GM18505 (cell line): Measurements from ENCODE around the gene ASIC2.

Experiments
- ATAC-seq: cut with Tn5 transposase; IDR thresholded peaks from one replicate; pipeline ENCODE4 v1.9.1; 2021; ENCODE audit not compliant: unreplicated experiment
- POLR2A ChIP-seq: IDR thresholded peaks from 4 replicates; pipeline ENCODE4 v1.6.1; 2011; ENCODE audit warnings: borderline replicate concordance; ENCODE audit not compliant: insufficient read depth, insufficient read length; ENCODE audit errors: extremely low read depth

The ASIC2 gene

DNA sequence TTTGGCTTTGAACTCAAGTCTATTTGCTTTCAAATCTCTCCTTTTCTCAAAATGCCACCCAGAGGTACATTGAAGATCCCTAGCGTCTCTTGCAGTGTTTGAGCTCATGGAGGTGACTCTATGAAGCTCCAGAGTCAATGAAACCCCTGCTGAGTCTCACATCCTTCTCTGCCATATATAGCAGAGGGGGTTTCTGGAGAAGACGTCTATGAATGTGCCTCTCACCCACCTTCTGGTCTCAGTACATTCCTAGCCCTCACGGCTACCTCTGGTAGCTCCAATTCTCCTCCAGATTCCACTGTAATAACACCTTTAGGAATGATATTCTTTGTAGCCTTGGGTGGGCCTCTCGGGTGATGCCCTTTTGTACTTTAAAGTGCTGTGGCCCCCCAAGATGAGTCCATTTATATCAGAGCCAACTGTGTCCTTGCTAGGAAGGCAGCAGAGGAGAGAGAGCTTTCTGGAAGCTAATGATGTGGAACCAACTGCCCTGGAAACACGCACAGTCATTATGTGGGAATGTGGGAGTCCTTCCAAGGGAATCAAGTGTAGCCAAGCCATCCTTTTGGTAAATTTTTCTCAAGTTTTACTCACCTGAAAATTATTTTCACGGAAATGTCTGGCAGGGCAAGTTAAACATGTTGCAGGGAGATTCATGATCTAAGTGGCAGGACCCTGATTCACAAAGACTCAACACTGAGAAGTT is 123.4 kb downstream of the ASIC2 start:
- no peak for ATAC-seq
- no peak for TF ChIP-seq POLR2A

DNA sequence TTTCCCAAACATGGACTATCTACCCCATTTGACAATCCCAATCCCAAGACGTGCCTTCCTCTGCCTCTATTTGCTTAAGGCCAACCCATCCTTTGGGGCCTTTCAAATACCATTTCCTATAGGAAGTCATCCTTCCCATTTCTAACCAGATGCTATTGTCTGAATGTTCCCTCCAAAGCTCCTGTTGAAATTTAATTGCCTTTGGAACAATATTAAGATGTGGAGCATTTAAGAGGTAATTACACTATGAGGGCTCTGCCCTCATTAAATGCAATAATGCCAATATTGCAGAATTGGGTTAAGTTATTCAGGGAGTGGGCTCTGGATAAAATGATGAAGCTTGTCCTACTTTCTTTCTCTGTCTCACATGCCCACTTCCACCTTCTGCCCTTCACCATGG is 125.4 kb downstream of the ASIC2 start:
- no peak for ATAC-seq
- TF ChIP-seq POLR2A = no peak

DNA sequence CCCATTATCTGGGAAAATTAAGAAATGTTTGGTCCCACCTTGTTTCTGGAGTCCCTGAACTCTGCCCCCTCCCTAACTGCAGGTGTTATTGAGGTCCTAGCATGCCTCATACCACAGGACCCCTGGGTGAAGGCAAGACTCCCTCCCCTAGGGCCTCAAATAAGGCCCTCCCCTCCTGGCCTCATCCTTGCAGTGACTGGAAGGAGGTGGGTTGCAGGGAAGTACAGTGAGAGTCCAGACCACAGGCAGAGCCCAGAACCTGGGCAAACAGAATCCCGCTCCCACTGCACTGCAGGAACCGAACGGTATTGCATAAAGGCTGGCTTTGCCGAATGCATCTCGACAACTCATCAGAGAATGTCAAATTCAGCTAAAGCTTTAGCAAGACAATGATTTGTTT is 126.6 kb downstream of the ASIC2 start:
- no peak for TF ChIP-seq POLR2A
- no peak for ATAC-seq

DNA sequence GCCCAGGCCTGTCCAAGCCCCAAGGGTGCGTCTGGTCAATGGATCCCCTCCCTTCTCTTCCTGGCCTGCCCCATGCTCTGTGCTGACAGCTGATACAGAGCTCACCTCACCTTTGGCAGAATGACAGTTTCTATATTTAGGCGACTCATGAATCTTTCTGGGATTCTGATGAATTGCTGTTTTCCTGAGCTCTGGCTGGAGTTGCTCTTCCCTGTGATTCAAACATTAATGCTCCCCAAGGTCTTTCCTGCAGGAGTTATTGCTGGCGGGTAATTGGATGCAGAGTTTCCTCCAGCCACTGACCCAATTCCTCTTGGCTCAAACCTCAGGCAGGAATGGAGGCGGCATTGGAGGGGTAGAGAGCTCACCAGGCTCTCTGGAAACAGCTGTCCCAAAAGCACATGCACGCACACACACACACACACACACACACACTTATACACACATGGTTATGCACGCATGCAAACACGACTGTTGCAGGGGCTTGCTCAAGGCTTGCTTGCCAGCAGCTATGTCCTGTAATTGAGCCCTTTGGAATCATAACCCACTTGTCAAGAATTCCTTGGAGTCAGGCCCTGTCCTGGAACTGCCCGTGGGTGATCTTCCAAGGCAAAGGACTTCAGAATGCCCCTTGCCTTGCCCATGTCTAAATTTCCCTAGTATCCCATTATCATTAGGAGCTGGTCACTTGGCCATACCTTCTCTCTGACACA is 128.8 kb downstream of the ASIC2 start:
- TF ChIP-seq POLR2A = no peak
- no peak for ATAC-seq

DNA sequence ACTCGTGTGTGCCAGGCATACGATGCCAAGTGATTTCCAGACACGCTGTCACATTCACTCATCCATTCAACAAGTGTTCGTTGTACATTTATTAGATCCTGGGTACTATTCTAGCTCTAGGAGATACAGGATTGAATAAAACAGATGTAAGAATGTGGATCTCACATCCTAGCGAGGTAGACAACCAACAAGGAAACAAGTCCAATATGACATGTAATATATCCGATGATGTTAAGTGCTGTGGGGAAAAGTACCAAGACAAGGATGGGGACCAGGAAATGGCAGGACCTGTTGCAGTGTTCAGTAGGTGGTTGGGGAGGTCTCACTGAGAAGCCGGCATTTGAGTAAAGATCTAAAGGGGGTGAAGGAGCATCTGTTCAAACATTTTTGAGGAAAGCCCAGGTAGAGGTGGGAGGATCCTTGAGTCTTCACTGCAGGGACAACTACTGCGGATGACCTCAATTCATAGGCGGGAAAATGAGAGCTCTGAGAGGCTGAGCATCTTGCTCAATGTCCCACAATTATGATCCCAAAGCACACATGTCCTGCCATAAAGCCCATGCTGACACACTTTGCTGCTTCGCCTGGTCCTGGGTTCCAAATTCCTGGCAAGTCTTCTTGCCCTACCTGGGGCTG is 129.4 kb downstream of the ASIC2 start:
- no peak for ATAC-seq
- TF ChIP-seq POLR2A = no peak

DNA sequence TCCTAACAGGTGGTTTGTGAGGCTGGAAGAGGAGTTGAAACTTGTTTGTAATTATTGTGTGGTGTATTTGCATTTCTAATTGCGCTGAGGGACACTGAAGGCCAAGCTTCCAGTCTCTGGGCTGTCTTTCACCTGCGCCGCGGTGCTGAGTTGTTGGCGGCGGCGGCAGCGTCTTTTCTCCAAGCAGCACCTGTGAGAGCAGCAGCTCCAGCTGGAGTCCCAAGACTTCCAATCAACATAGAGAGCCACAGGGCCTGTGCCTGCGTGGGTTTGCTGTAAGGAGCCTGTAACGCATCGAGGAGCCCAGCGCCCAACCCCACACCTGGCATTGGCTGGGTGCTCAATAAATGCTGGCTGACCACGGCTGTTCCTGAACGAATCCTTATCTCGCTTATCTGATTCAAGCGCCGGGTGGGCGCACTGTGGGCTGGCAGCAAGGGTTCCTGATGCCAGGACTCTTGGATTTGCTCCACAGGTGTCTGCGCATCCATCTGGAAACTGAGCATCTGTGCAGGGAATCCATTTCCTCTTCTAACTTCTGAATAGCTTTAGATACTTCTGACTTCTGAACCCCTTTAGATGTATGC is 138.1 kb downstream of the ASIC2 start:
- no peak for TF ChIP-seq POLR2A
- no peak for ATAC-seq

DNA sequence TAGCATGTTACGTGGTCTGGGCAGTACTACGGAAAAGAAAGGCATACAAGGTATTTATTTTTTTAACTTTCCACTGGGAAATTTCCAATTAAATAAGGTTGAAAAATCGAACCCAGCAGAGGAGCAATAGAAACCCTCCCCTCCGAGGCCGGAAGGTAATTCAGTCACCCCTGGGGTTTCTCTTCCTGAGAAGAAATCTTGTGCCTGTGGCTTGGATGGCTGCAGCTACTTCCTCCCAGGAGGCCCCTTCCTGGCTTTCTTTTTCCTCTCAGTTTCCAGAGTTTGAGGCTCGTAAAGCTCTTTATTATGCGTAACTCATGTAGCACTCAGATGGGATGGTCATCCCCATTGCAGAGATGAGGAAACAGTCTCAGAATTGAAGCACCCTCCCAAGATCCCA is 140.3 kb downstream of the ASIC2 start:
- TF ChIP-seq POLR2A = no peak
- no peak for ATAC-seq

DNA sequence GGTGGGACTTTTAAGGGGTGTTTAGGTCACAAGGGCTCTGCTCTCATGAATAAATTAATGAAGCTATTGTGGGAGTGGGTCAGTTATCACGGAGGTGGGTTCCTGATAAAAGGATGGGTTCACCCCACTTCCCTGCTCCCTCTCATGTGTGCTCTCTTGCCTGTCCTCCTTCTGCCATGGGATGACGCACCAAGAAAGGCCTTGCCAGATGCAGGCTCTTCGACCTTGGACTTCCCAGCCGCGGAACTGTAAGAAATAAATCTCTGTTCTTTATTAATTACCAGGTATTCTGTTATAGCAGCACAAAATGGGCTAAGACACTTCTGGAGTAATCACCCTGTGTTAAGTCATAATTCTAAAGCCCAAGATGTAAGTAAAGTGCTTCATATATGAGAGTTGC is 141.5 kb downstream of the ASIC2 start:
- ATAC-seq = no peak

DNA sequence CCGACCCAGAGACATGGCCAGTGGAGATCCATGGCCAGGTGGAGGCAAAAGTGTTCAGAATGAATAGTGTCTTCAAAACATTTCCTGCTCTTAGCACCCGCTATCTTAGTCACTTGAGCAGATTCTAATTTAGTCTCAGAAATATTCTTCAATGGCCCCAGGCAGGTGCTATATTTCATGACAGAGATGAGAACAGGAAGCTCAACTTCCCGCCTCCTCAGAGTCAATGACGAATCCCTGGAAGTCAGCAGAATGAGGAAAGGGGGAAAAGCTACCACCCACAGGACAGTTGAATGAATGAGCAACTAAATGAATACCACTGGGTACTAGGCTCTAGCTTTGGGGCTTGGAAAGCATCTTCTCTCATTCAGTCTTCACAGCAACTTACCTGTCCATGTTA is 147.2 kb downstream of the ASIC2 start:
- no peak for TF ChIP-seq POLR2A

More for the DNA sequence above, 141.5 kb downstream of the ASIC2 start:
- TF ChIP-seq POLR2A = no peak

DNA sequence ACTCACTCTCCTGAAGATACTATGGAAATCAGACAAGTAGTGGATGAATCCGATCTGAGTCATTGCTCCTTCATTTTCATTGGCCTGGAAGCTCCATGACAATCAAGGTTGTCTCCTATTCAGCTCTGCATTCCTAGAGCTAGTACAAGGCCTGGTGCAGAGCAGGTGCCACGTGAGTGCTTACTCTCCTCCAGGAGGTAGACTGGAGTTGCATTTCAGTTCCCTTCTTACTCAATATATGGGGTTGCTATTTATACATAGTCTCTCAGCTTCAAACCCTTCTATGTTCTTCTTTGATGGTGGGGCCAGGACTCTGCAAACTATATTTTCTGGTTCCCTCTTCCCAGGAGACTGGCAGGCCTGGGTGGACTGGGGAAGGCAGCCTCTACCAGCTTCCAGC is 148.3 kb downstream of the ASIC2 start:
- ATAC-seq = no peak
- no peak for TF ChIP-seq POLR2A

More for the DNA sequence above, 147.2 kb downstream of the ASIC2 start:
- no peak for ATAC-seq

DNA sequence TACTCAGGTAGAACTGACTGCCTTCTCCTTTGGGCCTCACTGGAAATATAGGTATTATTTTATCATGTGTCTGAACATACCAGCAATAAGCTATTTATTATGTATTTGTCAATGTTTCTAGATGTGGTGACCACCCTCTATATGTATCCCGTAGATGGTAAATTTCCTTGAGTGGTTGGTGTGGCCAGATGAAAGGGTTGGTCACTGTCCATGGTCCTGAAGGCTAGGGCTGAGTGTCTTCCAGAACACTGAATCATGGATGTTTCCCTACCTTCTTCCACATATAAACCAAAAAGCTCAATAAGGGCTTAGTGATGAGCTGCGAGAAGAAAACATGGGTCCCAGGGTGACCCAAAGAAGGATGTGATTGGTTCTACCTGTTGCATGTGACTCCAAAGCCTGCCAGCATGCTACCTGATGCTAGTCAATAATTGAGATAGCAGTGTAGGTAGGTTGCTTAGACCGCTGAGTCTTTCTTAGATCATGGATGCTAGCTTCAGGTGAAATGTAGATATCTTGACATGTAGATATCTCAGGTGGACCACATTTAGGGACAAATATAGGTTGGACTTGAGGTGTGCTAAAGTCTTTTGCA is 150.3 kb downstream of the ASIC2 start:
- no peak for ATAC-seq

DNA sequence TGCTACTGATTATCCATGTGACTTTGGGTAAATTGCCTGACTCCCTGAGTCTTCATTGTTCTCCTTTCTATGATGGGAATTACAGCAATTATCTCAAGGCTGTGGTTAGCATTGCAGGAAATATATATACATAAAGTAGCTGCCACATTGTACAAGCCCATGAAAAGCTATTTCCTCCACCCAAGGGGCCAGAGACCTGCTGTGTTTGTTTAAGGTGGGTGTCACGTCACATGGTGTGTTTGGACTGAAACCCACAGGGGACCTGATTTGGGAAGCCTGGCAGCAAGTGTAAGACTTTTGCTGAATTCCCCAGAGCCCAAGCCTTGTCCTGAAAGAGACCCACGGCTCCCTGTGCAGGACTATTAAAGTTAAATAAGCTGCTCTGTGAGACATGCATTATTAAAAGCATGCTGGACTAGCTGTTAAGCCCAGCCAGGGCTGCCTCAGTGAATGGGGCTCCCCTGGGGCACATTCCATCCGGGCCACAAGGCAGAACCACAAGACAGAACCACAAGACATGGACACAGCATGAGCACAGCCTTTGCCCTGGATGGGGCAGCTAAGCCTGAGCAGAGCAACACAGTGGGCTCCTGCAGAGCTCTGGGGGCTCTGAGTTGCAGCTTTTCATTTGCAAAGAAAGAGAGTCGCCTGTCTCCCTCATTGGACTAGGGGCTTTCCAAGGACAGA is 152.5 kb downstream of the ASIC2 start:
- ATAC-seq = no peak
- no peak for TF ChIP-seq POLR2A

More for the DNA sequence above, 150.3 kb downstream of the ASIC2 start:
- no peak for TF ChIP-seq POLR2A

DNA sequence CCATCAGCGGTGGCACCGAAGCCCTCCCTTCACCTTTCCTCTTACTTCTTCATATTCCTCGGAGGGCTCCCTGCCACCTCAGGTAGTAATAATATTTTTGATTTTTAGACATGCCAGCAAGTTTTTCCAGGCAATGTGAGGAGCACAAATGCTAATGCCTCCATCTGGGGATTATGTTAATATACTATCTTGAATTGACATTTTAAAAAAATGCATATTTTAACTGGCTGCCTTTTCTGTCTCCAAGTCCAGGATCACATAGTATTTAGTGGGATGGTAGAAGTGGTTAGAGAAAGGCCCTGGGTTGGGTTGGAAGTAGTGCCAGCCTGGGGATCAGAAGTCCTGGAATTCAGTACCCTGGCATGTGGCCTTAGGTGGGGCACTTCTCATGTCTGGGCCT is 154.5 kb downstream of the ASIC2 start:
- no peak for TF ChIP-seq POLR2A
- no peak for ATAC-seq
